ENCODE measurements around the gene DNAJA4. TPM values are rescaled to one million over a fixed set of nuclear protein-coding genes. Genes with fewer than 3 reads are reported as not detected.
A peak's percentile ranks its signal among the peaks of the same experiment; 100 is the strongest.

Gene DNAJA4
- total RNA-seq, 1 donor from 2014 or later, result 34.4 TPM

DNA sequence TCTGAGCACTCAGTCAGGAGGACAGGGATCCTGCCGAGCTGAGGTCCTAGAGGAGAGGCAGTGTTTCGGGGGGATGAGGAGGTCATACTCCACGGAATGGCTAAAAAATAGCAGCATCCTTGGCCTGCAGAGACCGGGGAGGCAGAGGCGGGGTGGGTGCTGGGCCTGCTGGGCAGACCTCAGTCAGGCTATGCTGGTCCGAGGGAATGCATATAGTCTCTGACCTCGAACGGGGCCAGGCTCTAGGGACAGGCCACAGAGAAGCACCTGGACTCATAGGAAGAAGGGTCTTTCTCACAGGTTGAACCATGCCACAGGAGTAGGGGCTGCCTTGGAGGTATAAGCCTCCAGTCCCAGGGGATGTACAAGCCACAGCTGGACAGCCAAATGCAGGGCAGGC lies 49.0 kb downstream of the DNAJA4 start:
- DNase-seq (no peak), ATAC-seq (no peak)
- H3K4me3 ChIP-seq, result no peak overlapping the region
- H3K36me3 ChIP-seq, result no peaks in the 10 kb centered on the region
- H3K4me1 ChIP-seq, result peaks cover 3% of the 10 kb centered on the region
- H3K27me3 ChIP-seq (ENCODE audit: low read depth), result no peaks in the 10 kb centered on the region
- intact Hi-C loops (cut with DNase I), result no loop called here
- H3K9me3 ChIP-seq, result no peaks in the 10 kb centered on the region
- H3K27ac ChIP-seq, result no peak overlapping the region
- TF ChIP-seq, protein P1, sequence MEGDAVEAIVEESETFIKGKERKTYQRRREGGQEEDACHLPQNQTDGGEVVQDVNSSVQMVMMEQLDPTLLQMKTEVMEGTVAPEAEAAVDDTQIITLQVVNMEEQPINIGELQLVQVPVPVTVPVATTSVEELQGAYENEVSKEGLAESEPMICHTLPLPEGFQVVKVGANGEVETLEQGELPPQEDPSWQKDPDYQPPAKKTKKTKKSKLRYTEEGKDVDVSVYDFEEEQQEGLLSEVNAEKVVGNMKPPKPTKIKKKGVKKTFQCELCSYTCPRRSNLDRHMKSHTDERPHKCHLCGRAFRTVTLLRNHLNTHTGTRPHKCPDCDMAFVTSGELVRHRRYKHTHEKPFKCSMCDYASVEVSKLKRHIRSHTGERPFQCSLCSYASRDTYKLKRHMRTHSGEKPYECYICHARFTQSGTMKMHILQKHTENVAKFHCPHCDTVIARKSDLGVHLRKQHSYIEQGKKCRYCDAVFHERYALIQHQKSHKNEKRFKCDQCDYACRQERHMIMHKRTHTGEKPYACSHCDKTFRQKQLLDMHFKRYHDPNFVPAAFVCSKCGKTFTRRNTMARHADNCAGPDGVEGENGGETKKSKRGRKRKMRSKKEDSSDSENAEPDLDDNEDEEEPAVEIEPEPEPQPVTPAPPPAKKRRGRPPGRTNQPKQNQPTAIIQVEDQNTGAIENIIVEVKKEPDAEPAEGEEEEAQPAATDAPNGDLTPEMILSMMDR (IDR thresholded peaks at IDR 0.05), result no peak

- ATAC-seq, result no peak
- Histone ChIP-seq H3K27ac (no peak overlapping the region), H3K4me1 (no peaks in the 10 kb centered on the region), H3K27me3 (ENCODE audit: low read depth) (no peaks in the 10 kb centered on the region), H3K4me3 (no peak overlapping the region), H3K9me3 (no peaks in the 10 kb centered on the region), H3K36me3 (no peaks in the 10 kb centered on the region)
- DNase-seq, result no peak
- intact Hi-C loops (cut with DNase I), result no loop called here
- TF ChIP-seq, protein P1 (IDR thresholded peaks at IDR 0.05), result no peak
Measured at GRCh38 chr15:78314181-78314581, 49.8 kb downstream of the DNAJA4 start.

GRCh38 chr15:78315686-78316282 lies 51.4 kb downstream of the DNAJA4 start:
- no peaks in the 10 kb centered on the region for H3K36me3 ChIP-seq
- no peaks in the 10 kb centered on the region for H3K4me1 ChIP-seq
- no peak for ATAC-seq
- no peak overlapping the region for H3K27ac ChIP-seq
- H3K27me3 ChIP-seq (ENCODE audit: low read depth), result no peaks in the 10 kb centered on the region
- H3K9me3 ChIP-seq, result no peaks in the 10 kb centered on the region
- TF ChIP-seq, protein P1 (IDR thresholded peaks at IDR 0.05), result no peak
- DNase-seq, result peak; percentile 21
- no peak overlapping the region for H3K4me3 ChIP-seq
- intact Hi-C loops (cut with DNase I), result no loop called here

DNA sequence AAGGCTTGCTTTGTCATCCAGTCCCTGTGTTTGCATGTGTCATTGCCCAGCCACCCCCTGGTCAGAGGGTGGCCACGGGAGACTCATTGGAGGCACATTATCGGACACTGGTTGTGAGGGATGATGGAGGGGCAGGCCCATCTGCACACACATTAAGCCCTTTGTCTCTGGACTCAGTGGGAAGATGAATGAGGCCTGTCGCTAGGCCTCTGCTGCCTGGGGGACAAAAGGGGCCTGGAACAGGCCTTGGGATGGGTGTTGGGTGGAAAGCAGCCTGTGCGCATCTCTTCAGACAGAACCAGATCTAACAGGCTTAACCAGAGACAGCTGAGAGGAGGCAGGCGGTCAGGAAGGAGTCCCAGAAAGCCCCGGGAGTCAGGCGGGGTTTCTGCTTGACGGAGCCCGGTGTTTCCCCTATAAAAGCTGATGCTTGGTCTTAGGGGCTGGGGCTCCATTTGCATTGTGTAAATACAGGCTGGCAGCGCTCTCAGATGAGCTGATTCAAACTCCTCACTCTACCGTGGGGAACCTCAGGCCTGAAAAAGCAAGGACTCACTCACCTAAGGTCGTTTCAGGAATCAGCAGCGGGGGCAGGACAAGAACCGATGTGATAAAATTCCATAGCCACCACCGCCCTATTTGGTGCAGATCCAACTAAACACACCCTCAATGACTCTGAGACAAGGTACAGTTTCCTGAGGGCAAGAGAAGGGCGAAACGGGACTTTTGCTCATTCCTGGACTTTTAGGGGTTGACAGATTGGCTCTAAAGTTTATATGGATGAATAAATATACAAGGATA lies 52.1 kb downstream of the DNAJA4 start:
- intact Hi-C loops (cut with DNase I), result no loop called here
- TF ChIP-seq, protein P1 (IDR thresholded peaks at IDR 0.05), result no peak
- Histone ChIP-seq H3K9me3 (no peaks in the 10 kb centered on the region), H3K4me1 (no peaks in the 10 kb centered on the region), H3K27ac (no peak overlapping the region), H3K36me3 (no peaks in the 10 kb centered on the region), H3K4me3 (no peak overlapping the region), H3K27me3 (ENCODE audit: low read depth) (no peaks in the 10 kb centered on the region)
- DNase-seq (no peak), ATAC-seq (no peak)

GRCh38 chr15:78317145-78317836 lies 52.9 kb downstream of the DNAJA4 start:
- ATAC-seq (peak in 1 of 2 donors; percentile 35), DNase-seq (no peak)
- Histone ChIP-seq H3K9me3 (no peaks in the 10 kb centered on the region), H3K4me1 (no peaks in the 10 kb centered on the region), H3K4me3 (no peak overlapping the region), H3K27ac (no peak overlapping the region), H3K27me3 (ENCODE audit: low read depth) (no peaks in the 10 kb centered on the region), H3K36me3 (no peaks in the 10 kb centered on the region)
- intact Hi-C loops (cut with DNase I), result no loop called here
- TF ChIP-seq, protein P1 (IDR thresholded peaks at IDR 0.05), result no peak

Data from lower lobe of right lung (tissue), 2 donors.